Karpas-422 (cell line): ENCODE results near the gene TRAPPC5. TPM values are rescaled to one million over a fixed set of nuclear protein-coding genes. Genes with fewer than 3 reads are reported as not detected.

Source experiments
- DNase-seq: peaks from one replicate; pipeline ENCODE4 v3.0.0-alpha.2; 2015
- H2AFZ ChIP-seq: fragments of 200-600 bp; sonication (generic); 2 replicates; pipeline ENCODE4 v1.6.1; 2014; ENCODE audit warnings: antibody characterized with exemption, low read length, mixed read lengths
- H3K27ac ChIP-seq: fragments of 200-600 bp; sonication (generic); 2 replicates; pipeline ENCODE4 v1.5.1; 2014; ENCODE audit warnings: mild to moderate bottlenecking, low read length, moderate library complexity
- H3K27me3 ChIP-seq: fragments of 200-600 bp; sonication (generic); 2 replicates; pipeline ENCODE4 v1.6.1; 2014; ENCODE audit warnings: low read length, mixed read lengths
- H3K36me3 ChIP-seq: fragments of 200-600 bp; sonication (generic); 2 replicates; pipeline ENCODE4 v1.6.1; 2014; ENCODE audit warnings: low read length, mixed read lengths; ENCODE audit not compliant: insufficient read depth
- H3K4me1 ChIP-seq: fragments of 200-600 bp; sonication (generic); 2 replicates; pipeline ENCODE4 v1.6.1; 2014; ENCODE audit warnings: mild to moderate bottlenecking, low read length, mixed read lengths
- H3K4me2 ChIP-seq: fragments of 200-600 bp; sonication (generic); 2 replicates; pipeline ENCODE4 v1.6.1; 2014; ENCODE audit warnings: low read length, low read depth, mild to moderate bottlenecking; ENCODE audit not compliant: poor library complexity, severe bottlenecking
- H3K4me3 ChIP-seq: fragments of 200-600 bp; sonication (generic); 2 replicates; pipeline ENCODE4 v1.5.1; 2014; ENCODE audit warnings: mild to moderate bottlenecking, antibody characterized with exemption, low read length, mixed read lengths
- H3K79me2 ChIP-seq: fragments of 200-600 bp; sonication (generic); 2 replicates; pipeline ENCODE4 v1.6.1; 2014; ENCODE audit warnings: mild to moderate bottlenecking, low read length, mixed read lengths
- H3K9ac ChIP-seq: fragments of 200-600 bp; sonication (generic); 2 replicates; pipeline ENCODE4 v1.6.0; 2014; ENCODE audit warnings: low read length
- H3K9me2 ChIP-seq: fragments of 200-600 bp; sonication (generic), shearing (Covaris generic); replicated peaks from 2 replicates; pipeline ENCODE4 v1.6.0; 2014; ENCODE audit warnings: mild to moderate bottlenecking, low read length, moderate library complexity; ENCODE audit not compliant: insufficient read depth
- H3K9me3 ChIP-seq: fragments of 300-700, 200-600 bp; sonication (generic); 2 replicates; pipeline ENCODE4 v1.6.1; 2014; ENCODE audit warnings: low read length, mixed read lengths
- H4K20me1 ChIP-seq: fragments of 200-600 bp; sonication (generic); 2 replicates; pipeline ENCODE4 v1.6.1; 2014; ENCODE audit warnings: mild to moderate bottlenecking, antibody characterized with exemption, low read length, low read depth; ENCODE audit not compliant: insufficient read depth
- total RNA-seq: library from RNA; depleted of rRNA; stranded (reverse); fragments of >200 nt; shearing (Covaris generic); gene quantifications from 2 replicates; pipeline ENCODE4 v1.2.3, GENCODE V29; 2014; ENCODE audit warnings: low replicate concordance; rRNA removed

TRAPPC5 gene
- 52.1 and 116 TPM in 2 replicates for total RNA-seq

- H3K27me3 ChIP-seq: no peaks in the 10 kb centered on the region
These were observed at the start of gene TRAPPC5 for GRCh38 chr19:7680606-7681339. TSS of gene TRAPPC5 (plus strand) at chr19:7680833. CDS start at chr19:7682254, 1,421 bp downstream.

GRCh38 chr19:7631577-7631976 is 49.1 kb upstream of the TRAPPC5 start:
- Histone ChIP-seq H3K9ac (no peak overlapping the region), H3K27ac (no peak overlapping the region), H3K27me3 (no peaks in the 10 kb centered on the region), H4K20me1 (peaks cover 20% of the 10 kb centered on the region; the same call in 1 of the 2 replicates), H2AFZ (no peak overlapping the region), H3K4me1 (peaks cover 21% of the 10 kb centered on the region), H3K9me2 (no peaks in the 10 kb centered on the region), H3K9me3 (no peaks in the 10 kb centered on the region), H3K36me3 (no peaks in the 10 kb centered on the region), H3K79me2 (peaks cover 46% of the 10 kb centered on the region), H3K4me3 (no peak overlapping the region), H3K4me2 (no peak overlapping the region)
- DNase-seq: no peak

More at GRCh38 chr19:7680606-7681339, at the start of gene TRAPPC5:
- Histone ChIP-seq H3K9ac (peak within 1 kb of the TSS; percentile 100), H3K9me2 (no peaks in the 10 kb centered on the region), H3K36me3 (0 out of 2 replicates have a peak, but pooled peaks cover 4% of the 10 kb centered on the region), H3K27ac (no peak within 1 kb of the TSS), H3K9me3 (no peaks in the 10 kb centered on the region), H3K4me2 (peak within 1 kb of the TSS; percentile 99), H4K20me1 (peaks cover 19% of the 10 kb centered on the region; the same call in 1 of the 2 replicates), H3K79me2 (peaks cover 14% of the 10 kb centered on the region), H2AFZ (peak within 1 kb of the TSS; percentile 96), H3K4me3 (peak within 1 kb of the TSS; percentile 100), H3K4me1 (peaks cover 20% of the 10 kb centered on the region)
- peak; percentile 95 for DNase-seq

GRCh38 chr19:7632340-7633203 is 48.1 kb upstream of the TRAPPC5 start:
- Histone ChIP-seq H3K4me3 (no peak overlapping the region), H3K9me2 (no peaks in the 10 kb centered on the region), H3K79me2 (peaks cover 41% of the 10 kb centered on the region)

GRCh38 chr19:7633698-7634097 is 46.9 kb upstream of the TRAPPC5 start, which contains the start of gene PCP2:
TSS of gene PCP2 (minus strand) at chr19:7633719. CDS start at chr19:7633457, 262 bp downstream.
- no peaks in the 10 kb centered on the region for H3K36me3 ChIP-seq
- H3K9ac ChIP-seq: no peak within 1 kb of the TSS
- no peak within 1 kb of the TSS for H3K4me2 ChIP-seq
- peaks cover under 1% of the 10 kb centered on the region; the same call in 1 of the 2 replicates for H4K20me1 ChIP-seq
- H2AFZ ChIP-seq: no peak within 1 kb of the TSS
- no peak within 1 kb of the TSS for H3K4me3 ChIP-seq
- H3K27me3 ChIP-seq: no peaks in the 10 kb centered on the region
- no peaks in the 10 kb centered on the region for H3K9me3 ChIP-seq
- no peak within 1 kb of the TSS for H3K27ac ChIP-seq
- DNase-seq: no peak
- peaks cover 41% of the 10 kb centered on the region for H3K79me2 ChIP-seq
- peaks cover 22% of the 10 kb centered on the region for H3K4me1 ChIP-seq
- H3K9me2 ChIP-seq: no peaks in the 10 kb centered on the region

More at GRCh38 chr19:7632340-7633203, 48.1 kb upstream of the TRAPPC5 start:
- H2AFZ ChIP-seq: no peak overlapping the region
- H3K9ac ChIP-seq: no peak overlapping the region
- no peaks in the 10 kb centered on the region for H3K9me3 ChIP-seq
- no peak overlapping the region for H3K27ac ChIP-seq
- no peaks in the 10 kb centered on the region for H3K27me3 ChIP-seq
- DNase-seq: no peak
- H3K4me2 ChIP-seq: no peak overlapping the region
- H4K20me1 ChIP-seq: peaks cover 12% of the 10 kb centered on the region; the same call in 1 of the 2 replicates
- H3K36me3 ChIP-seq: no peaks in the 10 kb centered on the region
- H3K4me1 ChIP-seq: peaks cover 24% of the 10 kb centered on the region

GRCh38 chr19:7635670-7636069 is 45.0 kb upstream of the TRAPPC5 start:
- H3K27me3 ChIP-seq: no peaks in the 10 kb centered on the region
- no peak for DNase-seq
- H3K36me3 ChIP-seq: no peaks in the 10 kb centered on the region
- peaks cover 27% of the 10 kb centered on the region for H3K79me2 ChIP-seq
- H3K4me2 ChIP-seq: no peak overlapping the region
- peaks cover 17% of the 10 kb centered on the region for H3K4me1 ChIP-seq
- H3K9me2 ChIP-seq: no peaks in the 10 kb centered on the region
- no peaks in the 10 kb centered on the region for H3K9me3 ChIP-seq
- no peaks in the 10 kb centered on the region for H4K20me1 ChIP-seq
- H2AFZ ChIP-seq: no peak overlapping the region
- no peak overlapping the region for H3K4me3 ChIP-seq
- H3K27ac ChIP-seq: no peak overlapping the region
- H3K9ac ChIP-seq: no peak overlapping the region

- peaks cover 21% of the 10 kb centered on the region for H3K79me2 ChIP-seq
- no peaks in the 10 kb centered on the region for H3K36me3 ChIP-seq
- H2AFZ ChIP-seq: peak overlapping the region; percentile 54; the same call in 1 of the 2 replicates
- no peak for DNase-seq
- H3K9ac ChIP-seq: no peak overlapping the region
- no peaks in the 10 kb centered on the region for H3K9me2 ChIP-seq
- no peaks in the 10 kb centered on the region for H4K20me1 ChIP-seq
- H3K4me1 ChIP-seq: peaks cover 11% of the 10 kb centered on the region
- no peaks in the 10 kb centered on the region for H3K27me3 ChIP-seq
- peak overlapping the region; percentile 36 for H3K4me2 ChIP-seq
- H3K27ac ChIP-seq: no peak overlapping the region
- no peak overlapping the region; the same call in 1 of the 2 replicates for H3K4me3 ChIP-seq
- H3K9me3 ChIP-seq: no peaks in the 10 kb centered on the region
These were observed 44.3 kb upstream of the TRAPPC5 start for GRCh38 chr19:7636317-7636690.

- Histone ChIP-seq H3K9me3 (no peaks in the 10 kb centered on the region), H3K4me1 (peaks cover 11% of the 10 kb centered on the region), H3K27ac (peak within 1 kb of the TSS; percentile 5; the same call in 1 of the 2 replicates), H3K9me2 (no peaks in the 10 kb centered on the region), H3K36me3 (no peaks in the 10 kb centered on the region), H3K4me3 (peak within 1 kb of the TSS; percentile 92), H3K27me3 (no peaks in the 10 kb centered on the region), H3K9ac (peak within 1 kb of the TSS; percentile 92), H4K20me1 (no peaks in the 10 kb centered on the region), H2AFZ (peak within 1 kb of the TSS; percentile 54; the same call in 1 of the 2 replicates), H3K4me2 (peak within 1 kb of the TSS; percentile 67), H3K79me2 (peaks cover 20% of the 10 kb centered on the region)
- DNase-seq: peak; percentile 94
These were observed 43.8 kb upstream of the TRAPPC5 start, which contains the start of gene STXBP2 for GRCh38 chr19:7636691-7637373. TSS of gene STXBP2 (plus strand) at chr19:7637110. CDS start at chr19:7637150, 40 bp downstream.
